PFSK-1 (cell line): Measurements from ENCODE around the gene RETREG1.

Source experiments
- FOXP2 ChIP-seq: optimal IDR thresholded peaks from 2 replicates; pipeline ENCODE3; 2011; ENCODE audit warnings: borderline replicate concordance, control low read depth, inconsistent platforms; ENCODE audit not compliant: insufficient read depth; ENCODE audit errors: extremely low read length, extremely low read depth
- POLR2AphosphoS5 ChIP-seq: IDR thresholded peaks from 2 replicates; pipeline ENCODE4 v1.6.1; 2012; ENCODE audit warnings: low read depth, mild to moderate bottlenecking, control low read depth, low read length, moderate library complexity
- REST ChIP-seq, 2 experiments: IDR thresholded peaks; 2 replicates each; pipeline versions ENCODE4 v1.6.1 to v1.8.0; 2011 to 2012; ENCODE audit warnings: low read depth in 2 of 2, low read length in 2 of 2, control low read depth in 1 of 2, inconsistent platforms in 1 of 2, mild to moderate bottlenecking in 1 of 2, moderate library complexity in 1 of 2; ENCODE audit not compliant: insufficient read depth in 1 of 2
- SIN3A ChIP-seq: IDR thresholded peaks from 2 replicates; pipeline ENCODE4 v1.6.1; 2012; ENCODE audit warnings: mild to moderate bottlenecking, low read length, moderate library complexity, borderline replicate concordance; ENCODE audit not compliant: insufficient read depth
- TAF1 ChIP-seq: IDR thresholded peaks from 2 replicates; pipeline ENCODE4 v1.6.1; 2012; ENCODE audit warnings: low read length, control low read depth, borderline replicate concordance; ENCODE audit not compliant: insufficient read depth

The RETREG1 gene

GRCh38 chr5:16570121-16570815 is 46.5 kb downstream of the RETREG1 start:
- TF ChIP-seq REST (IDR thresholded peaks at IDR 0.05; ENCODE audit: insufficient read depth in 1 of 2, low read depth in 2 of 2, low read length in 2 of 2) = no peak
- no peak for TF ChIP-seq FOXP2
- TF ChIP-seq POLR2AphosphoS5 = no peak
- no peak for TF ChIP-seq TAF1
- TF ChIP-seq SIN3A = no peak

- no peak for TF ChIP-seq REST (IDR thresholded peaks at IDR 0.05; ENCODE audit: insufficient read depth in 1 of 2, low read depth in 2 of 2, low read length in 2 of 2)
- TF ChIP-seq SIN3A = no peak
- TF ChIP-seq TAF1 = no peak
- no peak for TF ChIP-seq POLR2AphosphoS5
- TF ChIP-seq FOXP2 = no peak
Measured at GRCh38 chr5:16568875-16569580, 47.8 kb downstream of the RETREG1 start.

- TF ChIP-seq TAF1 = no peak
- no peak for TF ChIP-seq SIN3A
- no peak for TF ChIP-seq POLR2AphosphoS5
- no peak for TF ChIP-seq FOXP2
- no peak for TF ChIP-seq REST (IDR thresholded peaks at IDR 0.05; ENCODE audit: insufficient read depth in 1 of 2, low read depth in 2 of 2, low read length in 2 of 2)
Measured at GRCh38 chr5:16567365-16567764, 49.4 kb downstream of the RETREG1 start.

- TF ChIP-seq FOXP2 = no peak
- no peak for TF ChIP-seq REST (IDR thresholded peaks at IDR 0.05; ENCODE audit: insufficient read depth in 1 of 2, low read depth in 2 of 2, low read length in 2 of 2)
- no peak for TF ChIP-seq POLR2AphosphoS5
- no peak for TF ChIP-seq SIN3A
- TF ChIP-seq TAF1 = no peak
Measured at GRCh38 chr5:16565118-16565517, 51.7 kb downstream of the RETREG1 start.
